HepG2 (cell line): Measurements from ENCODE around the gene HSPE1. TPM values are rescaled to one million over a fixed set of nuclear protein-coding genes. Genes with fewer than 3 reads are reported as not detected.

ENCODE experiments used
- ATAC-seq: fragments of 200-7000 bp; cut with Tn5 transposase; 3 replicates; pipeline ENCODE4 v1.9.1; 2020; ENCODE audit warnings: mild to moderate bottlenecking, moderate library complexity
- BruUV-seq: library from RNA; stranded (reverse); fragments of 400-500 nt; replicated peaks from 2 replicates; lab custom pipeline; 2021; lab: Mats Ljungman, UMichigan
- CTCF ChIA-PET: fragments of 300-600 bp; formaldehyde crosslinking; extraction: SDS; loops from one replicate; lab custom pipeline; 2021; ENCODE audit warnings: low total read pairs, inconsistent platforms, low intra/inter-chr PET ratio; lab: Yijun Ruan, JAX
- POLR2A ChIA-PET: fragments of 350-600 bp; sonication (Branson Sonifier 250); formaldehyde crosslinking; loops from one replicate; lab custom pipeline; 2020; ENCODE audit warnings: antibody characterized with exemption, inconsistent platforms; lab: Yijun Ruan, JAX
- DNase-seq: peaks from one replicate; pipeline ENCODE4 v3.0.0-alpha.2; 2015; ENCODE audit warnings: low spot score
- FAIRE-seq: peaks from 3 replicates; lab custom pipeline; 2011; peaks lifted over from hg19 to GRCh38; lab: Jason Lieb, UNC
- H2AFZ ChIP-seq: one replicate; pipeline ENCODE4 v1.6.1; 2011; ENCODE audit warnings: low read length, inconsistent platforms
- H3K27ac ChIP-seq: fragments of 300-600 bp; 3 replicates; pipeline ENCODE4 v1.8.0; 2011; ENCODE audit warnings: mixed run types, mild to moderate bottlenecking, mixed read lengths, low read length, inconsistent platforms; ENCODE audit not compliant: insufficient read depth; ENCODE audit errors: extremely low read length
- H3K27me3 ChIP-seq, 2 experiments: fragments of 200-600 bp in 1 of 2; 2 replicates in 1 of 2; 3 replicates in 1 of 2; pipeline versions ENCODE4 v1.6.0 to v1.8.0; 2011; ENCODE audit warnings: low read length in 2 of 2, mild to moderate bottlenecking in 2 of 2, moderate library complexity in 2 of 2, inconsistent platforms in 1 of 2; ENCODE audit not compliant: insufficient read depth in 2 of 2, control insufficient read depth in 1 of 2
- H3K36me3 ChIP-seq, 2 experiments: fragments of 200-600 bp in 1 of 2; replicated peaks in 1 of 2; 2 replicates in 1 of 2; 3 replicates in 1 of 2; pipeline versions ENCODE4 v1.5.1 to v1.8.0; 2011; ENCODE audit warnings: low read length in 2 of 2, inconsistent platforms in 1 of 2; ENCODE audit not compliant: insufficient read depth in 2 of 2, control insufficient read depth in 1 of 2
- H3K4me1 ChIP-seq: 2 replicates; pipeline ENCODE4 v1.5.1; 2012; ENCODE audit warnings: low read length, inconsistent platforms; ENCODE audit not compliant: insufficient read depth
- H3K4me2 ChIP-seq: 2 replicates; pipeline ENCODE4 v1.6.0; 2011; ENCODE audit warnings: low read depth, low read length, inconsistent platforms
- H3K4me3 ChIP-seq, 3 experiments: fragments of 200-600 bp in 1 of 3; sonication (generic), shearing (Covaris generic) in 1 of 3; replicated peaks in 1 of 3; 2 replicates each; pipeline ENCODE4 v1.5.1; 2011 to 2016; ENCODE audit warnings: low read length in 3 of 3, inconsistent platforms in 2 of 3, low read depth in 2 of 3, mild to moderate bottlenecking in 2 of 3, control low read depth in 1 of 3, mixed read lengths in 1 of 3; ENCODE audit not compliant: insufficient read depth in 1 of 3
- H3K79me2 ChIP-seq: one replicate; pipeline ENCODE4 v1.6.1; 2011; ENCODE audit warnings: low read length, inconsistent platforms; ENCODE audit not compliant: insufficient read depth
- H3K9ac ChIP-seq: 2 replicates; pipeline ENCODE4 v1.6.0; 2011; ENCODE audit warnings: mild to moderate bottlenecking, low read depth, low read length, inconsistent platforms; ENCODE audit not compliant: insufficient read depth
- H3K9me3 ChIP-seq: 2 replicates; pipeline ENCODE4 v1.5.1; 2012; ENCODE audit warnings: mild to moderate bottlenecking, low read length
- H4K20me1 ChIP-seq: 2 replicates; pipeline ENCODE4 v1.6.0; 2011; ENCODE audit warnings: inconsistent platforms, mild to moderate bottlenecking, low read length, moderate library complexity; ENCODE audit not compliant: insufficient read depth
- BRF2 ChIP-seq: sonication (generic); formaldehyde crosslinking; IDR thresholded peaks from 2 replicates; pipeline ENCODE4 v1.8.1; 2022; ENCODE audit warnings: mild to moderate bottlenecking, missing genetic modification reagents
- CREB3 ChIP-seq: sonication (generic); formaldehyde crosslinking; IDR thresholded peaks from 2 replicates; pipeline ENCODE4 v1.5.0; 2020; ENCODE audit warnings: missing genetic modification reagents
- CTCF ChIP-seq: sonication (generic); formaldehyde crosslinking; IDR thresholded peaks from 2 replicates; pipeline ENCODE4 v1.5.0; 2020; ENCODE audit warnings: mild to moderate bottlenecking, missing genetic modification reagents, moderate library complexity
- KDM4B ChIP-seq: sonication (generic); formaldehyde crosslinking; IDR thresholded peaks from 2 replicates; pipeline ENCODE4 v1.4.0; 2020; ENCODE audit warnings: missing genetic modification reagents
- MLLT10 ChIP-seq: sonication (generic); formaldehyde crosslinking; IDR thresholded peaks from 2 replicates; pipeline ENCODE4 v1.4.0; 2020; ENCODE audit warnings: missing genetic modification reagents
- SKI ChIP-seq: fragments of 450-650 bp; IDR thresholded peaks from one replicate; pipeline ENCODE4 v1.6.1; 2018; ENCODE audit warnings: mild to moderate bottlenecking; ENCODE audit not compliant: partially characterized antibody
- TARDBP ChIP-seq: sonication (generic); formaldehyde crosslinking; IDR thresholded peaks from 2 replicates; pipeline ENCODE4 v1.8.0; 2022; ENCODE audit warnings: mild to moderate bottlenecking, missing genetic modification reagents
- TBX3 ChIP-seq: fragments of 450-650 bp; IDR thresholded peaks from 2 replicates; pipeline ENCODE4 v1.6.1; 2017; ENCODE audit warnings: antibody characterized with exemption, mild to moderate bottlenecking, inconsistent platforms, borderline replicate concordance
- ZNF121 ChIP-seq: sonication (generic); formaldehyde crosslinking; IDR thresholded peaks from 2 replicates; pipeline ENCODE4 v1.5.0; 2020; ENCODE audit warnings: mild to moderate bottlenecking, missing genetic modification reagents
- ZNF326 ChIP-seq: sonication (generic); formaldehyde crosslinking; IDR thresholded peaks from 2 replicates; pipeline ENCODE4 v1.4.0; 2020; ENCODE audit warnings: missing genetic modification reagents, borderline replicate concordance
- WGBS: methylation state at CpG from one replicate; pipeline ENCODE4 v1.1.6; 2017; ENCODE audit warnings: low lambda C conversion rate; 5-methylcytosine and 5-hydroxymethylcytosine counted together
- in situ Hi-C: cut with HindIII; loops from 2 replicates; pipeline ENCODE4 v1.10.0; 2017; ENCODE audit warnings: low pct_unique_long_range_greater_than_20kb; ENCODE audit not compliant: extremely low pct_ligation_motif_present
- intact Hi-C: fragments of 100-400 bp; cut with micrococcal nuclease; formaldehyde crosslinking; loops from one replicate; pipeline ENCODE4 v1.10.0; 2022; ENCODE audit not compliant: unreplicated experiment
- polyA plus RNA-seq, 8 experiments: library from polyadenylated mRNA; depleted of rRNA in 3 of 8; stranded (reverse) in 7 of 8; unstranded in 1 of 8; fragments of >200 nt; fragmentation: Illumina TruSeq in 4 of 8; extraction: Trizol in 4 of 8; gene quantifications; 2 replicates each; pipeline versions ENCODE4 v1.2.1 to v1.2.3, GENCODE V29; 2011 to 2016; ENCODE audit warnings: low read depth in 4 of 8, missing spikeins in 1 of 8, mixed read lengths in 1 of 8; ENCODE audit not compliant: insufficient read depth in 1 of 8
- total RNA-seq, 5 experiments: library from RNA; depleted of rRNA; stranded (reverse); fragments of >200 nt; fragmentation: Illumina TruSeq; extraction: Trizol; gene quantifications; 2 replicates each; pipeline ENCODE4 v1.2.3, GENCODE V29; 2016; ENCODE audit warnings: low read depth in 1 of 5
- TF ChIP-seq, protein P1 (sequence below): sonication (generic); formaldehyde crosslinking; IDR thresholded peaks from 2 replicates; pipeline ENCODE4 v1.8.0; 2022; ENCODE audit warnings: low read depth, missing genetic modification reagents
- TF ChIP-seq, protein P2 (sequence below): sonication (generic); formaldehyde crosslinking; IDR thresholded peaks from 2 replicates; pipeline ENCODE4 v1.9.0; 2021; ENCODE audit warnings: missing genetic modification reagents, mild to moderate bottlenecking, borderline replicate concordance
- TF ChIP-seq, protein P3 (sequence below): sonication (generic); formaldehyde crosslinking; IDR thresholded peaks from 2 replicates; pipeline ENCODE4 v1.4.0; 2020; ENCODE audit warnings: missing genetic modification reagents, mild to moderate bottlenecking, borderline replicate concordance

Gene HSPE1
- total and polyA plus RNA-seq, 2 of the 13 experiments (the other 11 are each of a cell fraction or from before 2014, with no cell fraction given), result 244 to 823 TPM

DNA sequence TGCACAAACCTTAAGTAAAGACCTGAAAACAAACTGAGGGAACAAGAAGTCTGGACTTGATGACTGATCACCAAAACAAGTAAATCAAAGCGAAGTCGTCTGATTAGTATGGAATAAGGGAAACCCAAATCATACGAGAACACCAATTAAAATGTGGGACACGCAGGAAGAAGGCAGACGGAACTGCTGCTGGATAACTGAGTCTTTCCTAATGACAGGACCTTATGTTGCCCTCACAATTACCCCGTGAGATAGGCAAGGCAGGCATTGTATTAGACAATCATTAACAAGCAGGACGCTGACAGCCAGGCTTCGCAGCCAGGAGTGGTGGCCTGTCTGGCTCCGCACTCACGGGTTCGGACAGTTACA, 47.4 kb upstream of the HSPE1 start:
- DNase-seq (no peak), ATAC-seq (no peak; the same call in 1 of the 3 replicates), FAIRE-seq (no peak)
- H3K79me2 ChIP-seq, result peaks cover 43% of the 10 kb centered on the region
- H3K9ac ChIP-seq, result peak overlapping the region; percentile 73
- peak overlapping the region; percentile 73 for H3K27ac ChIP-seq
- no peaks in the 10 kb centered on the region for H3K9me3 ChIP-seq
- ChIA-PET CTCF (no interaction called here), POLR2A (interaction anchor here (0.7 to 8.2 kb wide), 24 partner anchors 8 to 294 kb away, joined by 3 to 306 read pairs (median 8); partner anchors contain the start of genes HSPD1, HSPE1, MARS2 and MOB4)
- intact Hi-C loops (loop anchor here (1.0 to 5.0 kb wide), 5 partner anchors 17 to 255 kb away; partner anchors contain the start of genes HSPD1, MARS2, MOB4 and SF3B1), in situ Hi-C loops (no loop called here)
- H4K20me1 ChIP-seq, result no peaks in the 10 kb centered on the region; the same call in 1 of the 2 replicates
- no peak overlapping the region for H2AFZ ChIP-seq
- peak overlapping the region; percentile 96 for H3K4me2 ChIP-seq
- no peaks in the 10 kb centered on the region; a peak in 1 of 5 replicates for H3K36me3 ChIP-seq
- no TSS peak for BruUV-seq
- H3K4me1 ChIP-seq, result peaks cover 28% of the 10 kb centered on the region
- H3K4me3 ChIP-seq, result peak overlapping the region; percentile 64 to 96 (median 67)
- 4% methylated on average over 8 of the region's 11 CpGs for WGBS
- no peaks in the 10 kb centered on the region; a peak in 1 of 5 replicates for H3K27me3 ChIP-seq
- TF ChIP-seq MLLT10 (CRISPR knock-in tag) (no peak), SKI (peak; percentile 73), KDM4B (peak; percentile 56; the same call in 1 of the 2 replicates), CREB3 (0 out of 2 replicates have a peak, but pooled peaks have one; percentile 9), ZNF121 (CRISPR knock-in tag) (peak; percentile 33; the same call in 1 of the 2 replicates), CTCF (CRISPR knock-in tag) (no peak), TARDBP (peak; percentile 24; the same call in 1 of the 2 replicates), ZNF326 (CRISPR knock-in tag) (0 out of 2 replicates have a peak, but pooled peaks have one; percentile 38), TBX3 (peak; percentile 62; the same call in 1 of the 2 replicates), BRF2 (CRISPR knock-in tag) (0 out of 2 replicates have a peak, but pooled peaks have one; percentile 16)
- TF ChIP-seq, protein P1, sequence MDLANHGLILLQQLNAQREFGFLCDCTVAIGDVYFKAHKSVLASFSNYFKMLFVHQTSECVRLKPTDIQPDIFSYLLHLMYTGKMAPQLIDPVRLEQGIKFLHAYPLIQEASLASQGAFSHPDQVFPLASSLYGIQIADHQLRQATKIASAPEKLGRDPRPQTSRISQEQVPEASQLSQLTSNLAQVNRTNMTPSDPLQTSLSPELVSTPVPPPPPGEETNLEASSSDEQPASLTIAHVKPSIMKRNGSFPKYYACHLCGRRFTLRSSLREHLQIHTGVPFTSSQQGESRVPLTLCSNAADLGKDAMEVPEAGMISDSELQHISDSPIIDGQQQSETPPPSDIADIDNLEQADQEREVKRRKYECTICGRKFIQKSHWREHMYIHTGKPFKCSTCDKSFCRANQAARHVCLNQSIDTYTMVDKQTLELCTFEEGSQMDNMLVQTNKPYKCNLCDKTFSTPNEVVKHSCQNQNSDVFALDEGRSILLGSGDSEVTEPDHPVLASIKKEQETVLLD (CRISPR knock-in tag), result 0 out of 2 replicates have a peak, but pooled peaks have one; percentile 37
- TF ChIP-seq, protein P2, sequence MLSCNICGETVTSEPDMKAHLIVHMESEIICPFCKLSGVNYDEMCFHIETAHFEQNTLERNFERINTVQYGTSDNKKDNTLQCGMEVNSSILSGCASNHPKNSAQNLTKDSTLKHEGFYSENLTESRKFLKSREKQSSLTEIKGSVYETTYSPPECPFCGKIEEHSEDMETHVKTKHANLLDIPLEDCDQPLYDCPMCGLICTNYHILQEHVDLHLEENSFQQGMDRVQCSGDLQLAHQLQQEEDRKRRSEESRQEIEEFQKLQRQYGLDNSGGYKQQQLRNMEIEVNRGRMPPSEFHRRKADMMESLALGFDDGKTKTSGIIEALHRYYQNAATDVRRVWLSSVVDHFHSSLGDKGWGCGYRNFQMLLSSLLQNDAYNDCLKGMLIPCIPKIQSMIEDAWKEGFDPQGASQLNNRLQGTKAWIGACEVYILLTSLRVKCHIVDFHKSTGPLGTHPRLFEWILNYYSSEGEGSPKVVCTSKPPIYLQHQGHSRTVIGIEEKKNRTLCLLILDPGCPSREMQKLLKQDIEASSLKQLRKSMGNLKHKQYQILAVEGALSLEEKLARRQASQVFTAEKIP, result no peak
- TF ChIP-seq, protein P3, sequence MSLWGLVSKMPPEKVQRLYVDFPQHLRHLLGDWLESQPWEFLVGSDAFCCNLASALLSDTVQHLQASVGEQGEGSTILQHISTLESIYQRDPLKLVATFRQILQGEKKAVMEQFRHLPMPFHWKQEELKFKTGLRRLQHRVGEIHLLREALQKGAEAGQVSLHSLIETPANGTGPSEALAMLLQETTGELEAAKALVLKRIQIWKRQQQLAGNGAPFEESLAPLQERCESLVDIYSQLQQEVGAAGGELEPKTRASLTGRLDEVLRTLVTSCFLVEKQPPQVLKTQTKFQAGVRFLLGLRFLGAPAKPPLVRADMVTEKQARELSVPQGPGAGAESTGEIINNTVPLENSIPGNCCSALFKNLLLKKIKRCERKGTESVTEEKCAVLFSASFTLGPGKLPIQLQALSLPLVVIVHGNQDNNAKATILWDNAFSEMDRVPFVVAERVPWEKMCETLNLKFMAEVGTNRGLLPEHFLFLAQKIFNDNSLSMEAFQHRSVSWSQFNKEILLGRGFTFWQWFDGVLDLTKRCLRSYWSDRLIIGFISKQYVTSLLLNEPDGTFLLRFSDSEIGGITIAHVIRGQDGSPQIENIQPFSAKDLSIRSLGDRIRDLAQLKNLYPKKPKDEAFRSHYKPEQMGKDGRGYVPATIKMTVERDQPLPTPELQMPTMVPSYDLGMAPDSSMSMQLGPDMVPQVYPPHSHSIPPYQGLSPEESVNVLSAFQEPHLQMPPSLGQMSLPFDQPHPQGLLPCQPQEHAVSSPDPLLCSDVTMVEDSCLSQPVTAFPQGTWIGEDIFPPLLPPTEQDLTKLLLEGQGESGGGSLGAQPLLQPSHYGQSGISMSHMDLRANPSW (CRISPR knock-in tag), result no peak
